A549 (cell line): Measurements from ENCODE around the gene PRELID3B.

ENCODE experiments used
- CTCF ChIP-seq: fragments of >200 bp; sonication (Bioruptor Twin); formaldehyde crosslinking; IDR thresholded peaks from 3 replicates; pipeline ENCODE4 v1.5.1; 2016
- JUN ChIP-seq, 2 experiments: fragments of >200 bp; sonication (Bioruptor Twin); formaldehyde crosslinking; IDR thresholded peaks; 2 replicates in 1 of 2; 3 replicates in 1 of 2; pipeline ENCODE4 v1.6.1; 2016 to 2017

GRCh38 chr20:59032713-59033059 lies 9.9 kb downstream of the PRELID3B start:
- TF ChIP-seq CTCF (no peak), JUN (IDR thresholded peaks at IDR 0.05) (0 out of 5 replicates have a peak, but pooled peaks of 1 of the 2 experiments have one; percentile 13)
